Caki2 (cell line): Measurements from ENCODE around the gene ARG2. TPM values are rescaled to one million over a fixed set of nuclear protein-coding genes. Genes with fewer than 3 reads are reported as not detected.
"Not testable (repeated sequence)": the region's sequence is repeated elsewhere in the genome, so short reads cannot be mapped to it uniquely, and the experiment has no call there.

Source experiments
- DNase-seq: peaks from one replicate; pipeline ENCODE4 v3.0.0-alpha.2; 2015; ENCODE audit warnings: low read depth
- in situ Hi-C: cut with HindIII; loops from 2 replicates; pipeline ENCODE4 v1.10.0; 2016; ENCODE audit warnings: low sequenced_read_pairs, low pct_unique_long_range_greater_than_20kb, mixed read lengths
- total RNA-seq: library from RNA; depleted of rRNA; stranded (reverse); fragments of >200 nt; shearing (Covaris generic); gene quantifications from 2 replicates; pipeline ENCODE4 v1.2.3, GENCODE V29; 2014; ENCODE audit warnings: low replicate concordance

ARG2 gene
- total RNA-seq, 1 experiment from 2014 or later, result 5.2 TPM

GRCh38 chr14:67623114-67623513 is 3.4 kb downstream of the ARG2 start:
- in situ Hi-C loops, result no loop called here
- DNase-seq, result no peak

GRCh38 chr14:67626131-67626530 is 6.4 kb downstream of the ARG2 start:
- DNase-seq, in situ Hi-C loops: not testable (repeated sequence)

GRCh38 chr14:67627519-67627918 is 7.8 kb downstream of the ARG2 start:
- DNase-seq, result no peak
- in situ Hi-C loops, result no loop called here

- in situ Hi-C loops, result no loop called here
- DNase-seq, result no peak
Observed at GRCh38 chr14:67630186-67630585, 10.5 kb downstream of the ARG2 start.

- in situ Hi-C loops, result no loop called here
- no peak for DNase-seq
Observed at GRCh38 chr14:67630938-67631337, 11.2 kb downstream of the ARG2 start.

- in situ Hi-C loops, result no loop called here
- DNase-seq, result no peak
Observed at GRCh38 chr14:67633451-67634147, 13.9 kb downstream of the ARG2 start.

GRCh38 chr14:67636361-67636919 is 16.7 kb downstream of the ARG2 start:
- in situ Hi-C loops, result no loop called here
- peak; percentile 13 for DNase-seq

GRCh38 chr14:67638642-67639041 is 18.9 kb downstream of the ARG2 start:
- DNase-seq, result no peak
- in situ Hi-C loops, result no loop called here

GRCh38 chr14:67641480-67641879 is 21.8 kb downstream of the ARG2 start:
- in situ Hi-C loops, result no loop called here

GRCh38 chr14:67641902-67642749 is 22.4 kb downstream of the ARG2 start:
- in situ Hi-C loops, result no loop called here
- no peak for DNase-seq

More at GRCh38 chr14:67641480-67641879, 21.8 kb downstream of the ARG2 start:
- no peak for DNase-seq

GRCh38 chr14:67643713-67644112 is 24.0 kb downstream of the ARG2 start:
- in situ Hi-C loops, result no loop called here
- DNase-seq, result peak; percentile 8

GRCh38 chr14:67644428-67644827 is 24.7 kb downstream of the ARG2 start:
- in situ Hi-C loops, result no loop called here
- no peak for DNase-seq

GRCh38 chr14:67645414-67645813 is 25.7 kb downstream of the ARG2 start:
- in situ Hi-C loops, result no loop called here
- DNase-seq, result no peak

GRCh38 chr14:67646131-67646530 is 26.4 kb downstream of the ARG2 start:
- in situ Hi-C loops, result no loop called here
- no peak for DNase-seq

GRCh38 chr14:67650151-67650550 is 30.4 kb downstream of the ARG2 start:
- DNase-seq, result no peak
- in situ Hi-C loops, result no loop called here

GRCh38 chr14:67650694-67651093 is 31.0 kb downstream of the ARG2 start:
- in situ Hi-C loops, result no loop called here
- no peak for DNase-seq

GRCh38 chr14:67652189-67652588 is 32.5 kb downstream of the ARG2 start:
- DNase-seq, result no peak
- in situ Hi-C loops, result no loop called here

GRCh38 chr14:67653651-67654280 is 34.0 kb downstream of the ARG2 start:
- in situ Hi-C loops, result no loop called here
- no peak for DNase-seq

- in situ Hi-C loops, result no loop called here
- DNase-seq, result no peak
Observed at GRCh38 chr14:67663633-67664032, 43.9 kb downstream of the ARG2 start.
